DMS 273 (cell line): Measurements from ENCODE around the gene PRR36.

Experiments used
- DNase-seq: peaks from one replicate; lab custom pipeline; 2025; ENCODE audit not compliant: unreplicated experiment; lab: John Stamatoyannopoulos, UW

PRR36 gene

GRCh38 chr19:7913652-7914051 is 39.5 kb upstream of the PRR36 start:
- DNase-seq, result no peak

GRCh38 chr19:7912697-7913564 is 38.7 kb upstream of the PRR36 start:
- DNase-seq, result no peak

- DNase-seq, result no peak
These were observed 38.0 kb upstream of the PRR36 start for GRCh38 chr19:7912144-7912696.

GRCh38 chr19:7911508-7912143 is 37.4 kb upstream of the PRR36 start:
- no peak for DNase-seq

- no peak for DNase-seq
These were observed 36.4 kb upstream of the PRR36 start for GRCh38 chr19:7910321-7911161.

- DNase-seq, result no peak
These were observed 35.4 kb upstream of the PRR36 start for GRCh38 chr19:7909471-7910067.

- no peak for DNase-seq
These were observed 34.7 kb upstream of the PRR36 start for GRCh38 chr19:7908742-7909461.

- DNase-seq, result no peak
These were observed 34.0 kb upstream of the PRR36 start for GRCh38 chr19:7908078-7908699.

- no peak for DNase-seq
These were observed 33.4 kb upstream of the PRR36 start for GRCh38 chr19:7907544-7907943.

- no peak for DNase-seq
These were observed 32.9 kb upstream of the PRR36 start for GRCh38 chr19:7907122-7907521.

- no peak for DNase-seq
These were observed 31.7 kb upstream of the PRR36 start for GRCh38 chr19:7905859-7906258.

- no peak for DNase-seq
These were observed 31.1 kb upstream of the PRR36 start for GRCh38 chr19:7905268-7905667.

GRCh38 chr19:7904074-7905020 is 30.2 kb upstream of the PRR36 start:
- peak; percentile 81 for DNase-seq

- DNase-seq, result peak; percentile 100
These were observed 29.3 kb upstream of the PRR36 start, which contains the start of gene MAP2K7 for GRCh38 chr19:7903244-7904073. Gene MAP2K7 (plus strand): TSS chr19:7903877. CDS start chr19:7903945, 68 bp downstream.

- DNase-seq, result peak; percentile 54
These were observed 28.6 kb upstream of the PRR36 start for GRCh38 chr19:7902796-7903243.

GRCh38 chr19:7901337-7901736 is 27.1 kb upstream of the PRR36 start:
- no peak for DNase-seq

GRCh38 chr19:7900931-7901330 is 26.7 kb upstream of the PRR36 start:
- DNase-seq, result no peak
